HG03460 (cell line): ENCODE data around the gene GAP43.

Source experiments
- ATAC-seq: cut with Tn5 transposase; IDR thresholded peaks from one replicate; pipeline ENCODE4 v1.9.1; 2021; ENCODE audit not compliant: unreplicated experiment

GAP43 gene

DNA sequence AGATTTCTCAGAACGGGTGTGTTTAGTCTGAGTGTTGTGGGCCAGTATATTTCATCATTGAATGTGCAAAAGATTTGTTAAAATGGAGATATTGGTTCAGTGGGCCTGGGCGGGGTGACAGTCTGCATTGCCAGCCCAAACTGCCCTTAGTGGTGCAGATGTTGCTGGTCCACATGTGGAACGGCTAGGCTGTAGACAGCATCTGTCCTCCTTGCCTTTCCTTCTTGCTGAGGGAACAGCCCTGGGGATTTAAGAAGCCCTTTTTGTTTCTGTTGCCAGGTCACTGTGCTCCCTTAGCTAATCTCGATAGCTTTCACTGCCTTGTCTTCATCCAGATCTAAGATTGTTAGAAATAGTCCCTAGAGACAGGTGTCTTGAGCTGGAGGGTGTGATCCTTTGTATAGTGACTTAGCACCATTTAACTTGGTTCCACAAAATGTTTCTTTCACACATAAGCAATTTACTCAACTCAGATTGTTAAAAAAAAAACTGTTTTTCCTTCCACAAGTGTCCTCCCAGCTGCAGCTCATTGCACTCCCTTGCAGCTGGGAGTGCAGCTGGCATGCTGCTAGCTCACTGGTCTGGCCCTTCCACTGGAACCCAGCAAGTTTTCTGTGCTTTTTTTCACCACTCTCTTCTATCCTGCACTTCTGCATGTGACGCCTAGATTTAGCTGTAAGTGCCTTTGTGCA is 37.5 kb downstream of the GAP43 start:
- no peak for ATAC-seq

DNA sequence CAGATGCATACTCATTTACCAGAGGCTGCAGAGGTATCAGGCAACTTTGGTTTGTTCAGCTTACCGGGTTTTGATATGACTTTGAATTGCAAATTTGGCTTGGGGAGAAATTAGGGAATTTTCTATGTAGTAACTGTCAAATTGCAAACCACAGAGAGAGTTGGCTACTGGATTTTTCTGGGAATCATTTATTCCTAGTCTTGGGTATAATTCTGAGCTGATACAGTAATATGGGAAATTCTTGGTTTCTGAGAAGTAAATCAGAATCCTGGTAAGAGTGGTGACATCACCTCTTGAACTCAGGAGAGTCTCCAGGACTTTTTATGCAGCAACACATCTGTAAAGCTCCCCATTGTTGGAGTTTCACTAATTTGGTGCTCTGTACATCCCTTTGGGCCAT is 39.0 kb downstream of the GAP43 start:
- no peak for ATAC-seq

DNA sequence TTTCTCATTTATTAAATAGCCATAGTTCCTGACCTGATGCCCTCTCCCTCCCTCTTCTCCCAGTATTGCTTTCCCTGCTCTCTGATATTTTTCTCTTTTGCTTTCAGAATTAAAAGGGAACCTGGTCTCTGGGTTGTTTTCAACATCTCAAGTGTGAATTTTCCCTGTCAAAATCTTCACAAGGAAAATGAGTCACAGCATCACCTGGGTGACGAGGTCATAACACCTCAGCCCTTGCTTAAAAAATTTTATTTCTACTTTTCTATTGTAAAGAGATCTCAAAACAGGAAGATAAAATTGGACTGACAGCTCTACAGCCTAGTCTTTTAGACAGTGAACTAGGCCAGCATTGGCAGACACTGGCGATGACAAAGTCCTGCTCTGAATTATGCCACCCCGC is 40.1 kb downstream of the GAP43 start:
- ATAC-seq, result no peak

DNA sequence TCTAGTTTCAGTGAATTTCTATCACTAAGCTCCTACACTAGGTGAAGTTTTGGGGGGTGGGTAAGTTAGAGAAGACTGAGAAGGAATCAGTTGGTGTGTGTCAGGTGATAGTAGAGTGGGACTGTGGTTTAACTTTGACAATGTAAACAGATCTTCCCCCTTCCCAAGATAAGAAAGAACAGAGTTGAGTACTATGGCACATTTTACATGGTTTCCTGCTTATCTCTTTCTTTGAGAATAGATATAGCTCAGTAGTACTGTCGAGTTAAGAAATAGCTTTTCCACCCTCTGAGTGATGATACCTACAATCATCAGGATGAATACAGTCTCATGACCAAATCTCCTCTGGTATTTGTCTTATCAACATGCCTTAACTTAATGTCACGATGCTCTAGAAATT is 42.8 kb downstream of the GAP43 start:
- no peak for ATAC-seq

DNA sequence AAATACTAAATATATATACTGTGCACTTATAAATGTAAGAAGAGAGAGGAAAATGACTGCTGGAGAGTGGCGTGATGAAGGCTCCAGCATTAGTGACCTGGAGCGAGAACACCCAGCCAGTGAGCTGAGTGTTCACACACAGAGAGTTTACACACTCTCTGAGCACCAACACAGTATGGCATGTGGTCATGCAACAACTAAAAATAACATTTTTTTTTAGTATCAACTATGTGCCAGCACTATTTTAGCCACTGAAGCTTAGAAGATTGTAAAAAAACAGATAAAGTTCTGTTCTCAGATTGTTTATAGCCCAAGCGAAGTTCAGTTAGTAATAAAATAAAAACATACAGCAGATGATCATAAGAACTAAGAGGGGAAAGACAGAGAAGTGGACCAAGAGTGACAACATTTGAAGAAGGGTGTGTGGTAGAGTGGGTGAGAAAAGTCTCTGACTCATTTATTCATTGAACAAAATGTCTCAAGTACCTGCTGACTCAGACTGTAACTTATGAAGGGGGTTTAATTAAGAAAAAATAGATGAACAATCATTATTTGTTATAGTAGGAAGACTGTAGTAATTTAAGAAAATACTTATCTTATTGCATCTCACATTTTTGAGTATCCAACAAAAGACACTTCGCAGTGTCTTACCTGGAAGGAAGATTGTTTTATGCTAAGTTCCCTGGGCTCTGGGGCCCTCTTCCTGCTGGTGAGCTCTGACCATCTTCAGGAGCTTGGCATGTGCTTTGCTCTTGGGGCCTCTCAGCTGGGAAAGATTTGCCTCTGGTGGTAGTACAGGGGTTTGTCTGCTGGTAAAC is 43.8 kb downstream of the GAP43 start:
- ATAC-seq, result no peak

DNA sequence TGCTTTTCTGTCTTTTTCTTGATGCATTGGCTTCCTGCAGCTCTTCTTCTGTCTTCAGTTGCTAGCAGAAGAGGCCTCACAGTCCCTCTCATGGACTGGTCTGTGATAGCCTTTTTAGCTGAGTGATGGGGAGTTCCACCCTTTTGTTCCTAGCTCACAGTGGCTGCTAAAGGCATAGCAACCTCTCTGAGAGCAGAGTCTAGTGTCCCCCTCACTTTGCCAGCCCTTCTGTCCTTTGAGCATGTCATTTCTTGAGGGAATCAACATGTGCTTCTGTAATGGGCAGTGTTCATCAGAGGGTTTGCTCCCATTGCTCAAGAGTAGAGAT is 44.4 kb downstream of the GAP43 start:
- ATAC-seq, result no peak

DNA sequence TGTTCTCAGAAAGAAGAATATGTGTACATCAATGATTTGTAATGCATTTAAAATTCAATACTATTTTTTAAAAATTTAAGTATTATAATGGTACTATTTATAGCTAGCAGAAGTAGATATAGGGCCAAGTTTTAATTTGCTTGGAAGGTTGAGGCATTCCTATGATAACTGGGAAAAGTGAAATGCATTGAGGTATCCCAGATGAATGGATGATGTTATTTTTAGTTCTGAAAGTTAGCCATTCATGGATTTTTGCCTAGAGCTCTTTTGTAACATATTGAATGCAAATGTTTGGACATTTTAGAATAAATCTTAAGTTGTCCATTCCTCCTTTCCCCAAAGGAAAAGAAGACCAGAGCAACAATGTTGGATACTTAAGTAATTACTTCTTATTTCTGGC is 47.6 kb downstream of the GAP43 start:
- no peak for ATAC-seq

DNA sequence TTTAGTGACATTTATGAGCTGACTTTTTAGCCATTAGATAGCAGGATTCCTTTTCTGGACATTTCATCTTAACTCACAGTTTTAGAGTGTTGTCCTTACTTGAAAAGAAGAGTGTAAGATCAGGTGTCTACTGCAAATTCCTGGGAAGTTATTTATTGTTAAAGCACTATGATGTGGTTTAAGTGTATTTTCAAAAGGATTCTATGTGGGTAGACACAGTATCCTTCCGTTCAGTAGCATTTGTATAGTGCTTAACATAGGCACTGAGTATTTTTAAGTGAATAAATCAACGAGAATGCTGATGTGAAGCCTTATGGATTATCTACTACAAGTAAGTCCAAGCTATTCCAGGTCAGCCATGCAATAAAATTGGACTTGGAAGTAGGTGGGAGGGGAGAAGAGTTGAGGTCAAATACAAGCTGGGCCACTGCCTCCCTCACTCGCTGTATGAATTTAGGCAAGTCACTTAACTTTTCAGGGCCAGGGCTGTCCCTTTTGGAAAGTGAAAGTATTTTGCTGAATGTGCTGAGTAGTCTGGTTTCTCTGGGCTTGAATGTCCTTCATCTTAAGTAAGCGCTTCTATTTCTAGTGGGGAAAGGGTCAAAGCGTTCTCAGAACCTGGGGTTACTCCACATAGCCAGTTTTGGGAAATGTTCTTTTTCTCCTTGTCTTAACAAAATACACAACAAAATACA is 48.6 kb downstream of the GAP43 start:
- ATAC-seq, result no peak

DNA sequence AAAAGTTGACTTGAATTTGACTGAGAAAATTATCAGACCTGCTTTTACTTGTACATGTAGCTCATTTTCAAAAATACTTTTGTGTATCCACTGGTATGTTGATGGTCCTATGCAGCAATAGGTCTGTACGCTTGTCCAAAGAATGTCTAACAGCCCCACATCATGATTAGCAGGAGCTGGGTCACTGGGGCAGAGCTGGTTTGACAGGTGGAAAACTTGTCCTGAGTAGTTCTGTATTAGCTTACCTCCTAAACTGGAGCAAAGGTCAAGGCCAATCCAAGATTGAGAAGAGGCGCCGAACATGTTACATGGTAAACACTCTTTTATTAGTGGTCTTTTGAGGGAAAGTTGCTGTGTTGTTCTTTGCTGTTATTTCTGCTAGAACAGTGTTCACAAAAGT is 50.6 kb downstream of the GAP43 start:
- no peak for ATAC-seq

DNA sequence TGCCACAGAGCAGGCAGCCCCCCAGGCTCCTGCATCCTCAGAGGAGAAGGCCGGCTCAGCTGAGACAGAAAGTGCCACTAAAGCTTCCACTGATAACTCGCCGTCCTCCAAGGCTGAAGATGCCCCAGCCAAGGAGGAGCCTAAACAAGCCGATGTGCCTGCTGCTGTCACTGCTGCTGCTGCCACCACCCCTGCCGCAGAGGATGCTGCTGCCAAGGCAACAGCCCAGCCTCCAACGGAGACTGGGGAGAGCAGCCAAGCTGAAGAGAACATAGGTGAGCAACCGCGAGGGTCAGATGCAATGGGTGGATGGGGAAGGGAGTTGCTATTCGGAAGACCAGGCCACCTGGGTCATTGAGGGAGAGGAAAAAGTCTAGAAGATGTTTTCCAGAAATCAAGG is 53.0 kb downstream of the GAP43 start:
- ATAC-seq, result no peak

DNA sequence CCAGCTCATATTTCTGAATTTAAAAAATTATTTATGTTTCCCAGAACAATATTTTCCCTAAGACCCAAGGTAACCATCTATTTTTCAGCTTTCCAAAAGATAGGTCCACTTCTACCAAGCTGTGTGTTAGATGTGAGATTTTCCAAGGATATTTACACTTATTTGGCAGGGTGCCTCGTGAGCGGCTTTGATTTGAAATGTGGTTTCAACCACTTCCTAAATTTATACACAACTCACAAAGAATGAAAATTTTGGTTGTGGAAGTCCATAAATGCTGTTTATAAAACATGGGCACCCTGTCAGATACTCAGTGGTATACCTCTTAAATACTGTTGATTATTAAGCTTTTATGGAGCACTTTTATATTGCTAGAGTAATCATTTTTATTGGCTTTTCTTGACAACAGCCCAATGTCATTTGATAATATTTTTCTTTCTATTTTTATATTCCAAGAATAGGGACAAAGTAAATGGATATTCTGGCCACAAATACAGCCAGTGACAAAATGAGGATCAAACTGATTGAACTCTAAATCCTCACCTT is 57.6 kb downstream of the GAP43 start:
- no peak for ATAC-seq

DNA sequence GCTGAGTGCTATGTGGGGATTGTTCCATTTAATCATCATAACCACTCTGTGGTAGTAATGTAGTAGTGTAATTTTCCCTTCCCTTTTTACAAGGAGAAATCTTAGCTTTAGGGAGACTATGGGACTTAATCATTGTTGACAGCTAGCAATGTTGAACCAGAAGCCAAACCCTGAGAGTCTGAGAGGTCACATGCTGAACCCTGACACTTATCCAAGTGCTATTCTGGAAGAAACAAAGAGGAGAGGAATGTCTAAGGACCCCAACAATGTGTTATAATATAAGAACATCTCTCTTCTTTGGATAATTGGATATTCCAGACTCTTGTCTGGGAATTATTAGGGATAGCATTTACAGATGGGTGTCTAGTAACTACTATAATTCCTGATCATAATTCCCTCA is 58.4 kb downstream of the GAP43 start:
- no peak for ATAC-seq

DNA sequence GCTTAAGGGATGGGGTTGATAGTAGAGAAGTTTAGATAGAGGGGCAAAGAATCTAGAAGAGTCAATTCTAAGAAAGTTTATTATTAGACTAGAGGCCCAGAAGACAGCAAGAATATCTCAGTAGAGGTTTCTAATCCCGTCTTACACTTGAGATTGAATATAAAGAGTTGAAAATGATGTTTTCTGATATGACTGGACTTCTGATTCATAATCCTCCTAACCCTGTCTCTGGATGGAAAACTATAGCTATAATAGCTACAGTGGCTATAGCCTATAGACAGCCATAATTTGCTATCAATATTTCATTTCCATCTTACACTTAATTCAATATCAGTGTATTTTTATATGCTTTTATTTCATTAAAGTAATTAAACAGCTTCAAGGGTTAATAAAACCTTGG is 60.0 kb downstream of the GAP43 start:
- no peak for ATAC-seq

DNA sequence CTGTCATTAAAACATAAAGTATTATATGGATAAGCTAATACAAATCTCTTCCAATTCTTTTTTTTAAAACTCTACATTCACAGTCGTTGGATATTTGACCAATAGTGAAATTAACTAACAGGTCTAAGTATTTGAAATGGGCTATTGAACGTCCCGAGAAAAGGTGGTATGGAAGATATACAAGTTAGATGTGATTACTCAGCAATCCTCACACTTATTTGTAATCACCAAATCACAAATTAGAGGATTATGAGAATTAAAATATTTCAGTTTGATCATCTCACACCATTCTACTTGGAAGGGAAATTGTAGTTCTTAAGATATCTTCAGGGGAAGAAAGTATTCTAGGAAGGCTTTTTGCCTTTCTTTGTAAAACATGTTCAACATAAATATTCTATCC is 60.5 kb downstream of the GAP43 start:
- ATAC-seq, result no peak

DNA sequence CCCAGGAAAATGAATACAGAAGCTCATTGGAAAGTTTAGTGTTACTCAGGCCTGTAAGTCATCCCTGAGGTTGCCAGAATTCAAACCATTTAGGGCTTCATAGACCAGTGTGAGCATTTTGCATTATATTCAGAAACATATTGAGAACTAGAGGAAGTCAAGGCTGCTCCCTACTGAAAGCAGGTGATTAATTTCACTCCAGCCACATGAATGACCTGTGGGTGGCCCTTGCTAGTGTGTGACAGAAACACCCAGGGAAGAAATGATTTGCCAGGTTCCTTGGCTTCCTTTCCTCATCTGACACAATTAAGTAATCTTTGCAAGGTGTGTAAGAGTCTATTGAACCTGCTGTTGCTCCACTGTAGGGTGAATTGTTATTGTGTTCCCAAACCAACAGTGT is 61.8 kb downstream of the GAP43 start:
- no peak for ATAC-seq

DNA sequence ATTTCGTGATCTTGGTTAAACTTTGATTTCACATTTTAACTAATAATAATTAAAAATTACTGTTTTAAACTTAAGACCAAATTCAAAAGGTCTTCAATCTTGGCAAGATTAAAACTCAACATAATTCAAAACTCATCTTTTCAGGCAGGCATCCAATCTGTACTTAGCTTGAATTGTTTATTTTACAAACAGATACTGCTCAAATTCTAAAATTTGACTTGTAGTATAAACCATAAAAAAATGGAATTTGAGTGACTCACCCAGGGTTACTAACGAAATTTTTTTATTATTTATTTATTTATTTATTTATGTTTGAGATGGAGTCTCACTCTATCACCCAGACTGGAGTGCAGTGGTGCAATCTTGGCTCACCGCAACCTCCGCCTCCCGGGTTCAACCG is 64.4 kb downstream of the GAP43 start:
- ATAC-seq, result no peak

DNA sequence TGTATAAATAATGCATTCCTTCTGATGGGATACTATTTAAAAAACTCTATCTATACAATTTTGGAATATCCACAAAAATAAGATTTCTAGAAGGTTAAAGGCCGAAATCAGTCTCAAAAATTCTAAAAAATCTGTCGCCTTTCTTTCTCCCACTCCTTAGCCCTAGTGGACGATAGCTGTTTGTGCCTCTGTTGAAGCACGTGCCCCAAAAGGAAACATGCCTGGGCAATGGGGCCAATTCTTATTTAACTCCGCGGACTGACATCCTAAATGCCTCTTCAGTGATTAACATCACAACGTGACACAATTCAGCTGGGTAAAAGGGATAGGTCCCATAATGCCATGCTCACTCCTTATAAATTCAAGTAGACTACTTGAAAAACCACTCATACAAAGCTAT is 65.1 kb downstream of the GAP43 start:
- no peak for ATAC-seq

DNA sequence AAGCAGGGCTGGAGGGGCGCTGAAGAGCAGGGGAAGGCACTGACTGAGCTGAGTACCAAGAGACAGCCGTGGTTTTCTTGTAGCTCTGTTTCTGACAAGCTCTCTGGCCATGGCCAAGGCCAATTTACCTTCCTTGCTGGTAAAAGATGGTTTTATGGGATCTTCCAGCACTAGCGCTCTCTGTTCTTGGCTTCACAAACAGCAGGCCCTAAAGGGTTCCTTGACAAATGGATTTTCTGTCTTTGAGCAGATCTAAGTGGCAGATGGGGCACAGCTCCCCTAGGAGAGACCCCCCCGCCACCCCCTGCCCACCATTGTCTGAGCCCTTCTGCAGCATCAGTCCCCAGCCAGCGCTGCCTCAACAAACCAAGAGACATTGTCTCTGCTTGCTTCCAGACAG is 66.6 kb downstream of the GAP43 start:
- ATAC-seq, result no peak

DNA sequence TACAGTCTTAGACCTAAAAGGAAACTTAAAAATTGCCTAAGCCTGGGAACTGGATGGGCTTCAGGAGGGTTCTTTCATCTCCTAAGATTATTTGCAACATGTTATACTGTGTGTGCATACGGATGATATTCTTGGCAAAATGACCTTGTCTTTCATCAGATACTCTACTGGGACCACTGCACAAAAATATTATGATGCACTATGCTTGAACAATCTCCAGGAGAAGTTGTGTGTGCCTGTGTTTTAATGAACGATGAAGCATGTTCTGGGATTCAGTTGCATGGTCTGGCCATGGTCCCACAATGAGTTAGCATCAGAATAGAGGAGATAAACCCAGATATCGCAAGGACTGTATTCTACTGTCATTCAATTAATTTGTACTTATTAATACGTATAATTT is 68.7 kb downstream of the GAP43 start:
- ATAC-seq, result no peak

DNA sequence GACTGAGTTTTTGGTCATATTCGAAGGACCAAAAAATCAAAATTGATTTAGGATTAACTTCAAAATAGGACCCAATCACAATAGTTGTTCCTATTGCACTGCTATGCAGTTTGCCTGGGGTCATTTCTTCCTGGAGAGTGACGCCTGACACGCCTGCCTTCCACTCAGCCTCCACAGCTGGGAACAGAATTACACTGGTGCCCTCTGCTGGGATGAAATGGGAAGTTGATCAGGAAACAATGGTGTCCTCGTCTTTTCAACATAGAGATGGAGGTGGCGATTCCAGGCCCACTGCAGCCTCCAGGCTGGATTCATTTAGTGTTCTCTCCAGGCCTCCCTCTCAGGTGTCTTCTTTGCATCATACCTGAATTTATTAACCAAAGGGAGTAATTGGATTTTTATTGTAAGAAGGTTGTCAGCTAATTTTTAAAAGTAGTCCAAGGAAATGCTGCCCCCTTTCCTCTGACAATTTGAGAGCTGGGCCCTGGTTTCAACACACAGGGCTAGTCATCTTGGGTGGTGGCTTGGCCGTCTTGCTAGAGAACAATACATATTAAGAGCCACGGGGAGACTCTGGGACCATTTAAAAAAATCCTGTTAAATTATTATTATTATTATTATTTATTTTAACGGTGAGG is 69.7 kb downstream of the GAP43 start:
- ATAC-seq, result peak; percentile 97

DNA sequence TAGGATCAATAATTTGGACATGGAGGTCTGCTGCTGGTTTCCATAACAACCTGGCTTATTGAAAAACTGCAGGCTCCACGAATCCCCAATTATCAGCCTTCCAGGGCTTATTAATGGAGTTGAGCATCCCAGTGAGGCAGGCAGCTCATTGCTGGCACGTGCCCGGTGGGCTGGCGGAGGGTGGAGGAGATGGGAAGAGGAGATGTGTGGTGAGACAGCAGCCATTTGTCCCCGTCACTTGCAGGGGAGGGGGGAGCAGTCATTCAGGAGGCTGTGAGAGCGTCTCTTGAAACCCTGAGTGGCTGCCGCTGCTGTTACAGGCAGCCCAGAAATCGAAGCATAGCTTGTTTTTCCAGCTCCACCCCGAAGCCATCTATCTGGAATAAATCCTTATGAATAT is 70.6 kb downstream of the GAP43 start:
- ATAC-seq, result no peak

DNA sequence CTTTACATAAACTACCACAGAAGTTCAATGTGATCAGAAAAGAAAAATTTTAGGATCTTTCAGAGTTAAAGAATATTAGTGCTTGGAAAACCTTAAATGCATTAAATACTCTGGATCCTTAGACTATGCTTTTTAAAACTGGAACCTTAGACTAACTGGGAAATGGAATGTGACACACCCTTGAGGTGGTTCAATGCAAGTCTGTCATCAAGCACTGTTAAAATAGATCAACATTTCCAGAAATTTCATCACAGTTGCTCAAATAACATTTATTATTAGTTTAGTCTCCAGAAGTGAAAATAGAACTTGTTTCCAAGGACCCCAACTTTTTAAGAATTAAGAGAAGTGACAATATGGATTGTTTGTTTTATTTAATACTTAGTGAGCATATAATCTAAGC is 71.8 kb downstream of the GAP43 start:
- no peak for ATAC-seq
